Melanocyte of skin (primary cell): ENCODE measurements around the gene SMIM7. TPM values are rescaled to one million over a fixed set of nuclear protein-coding genes. Genes with fewer than 3 reads are reported as not detected.

Experiments
- total RNA-seq, 2 donors: library from RNA; depleted of rRNA; stranded (reverse); fragments of >200 nt; gene quantifications; 2 replicates each; pipeline ENCODE4 v1.2.3, GENCODE V29; 2012

The SMIM7 gene
- 10 to 100 TPM; 49.2 to 50.3 TPM for total RNA-seq

DNA sequence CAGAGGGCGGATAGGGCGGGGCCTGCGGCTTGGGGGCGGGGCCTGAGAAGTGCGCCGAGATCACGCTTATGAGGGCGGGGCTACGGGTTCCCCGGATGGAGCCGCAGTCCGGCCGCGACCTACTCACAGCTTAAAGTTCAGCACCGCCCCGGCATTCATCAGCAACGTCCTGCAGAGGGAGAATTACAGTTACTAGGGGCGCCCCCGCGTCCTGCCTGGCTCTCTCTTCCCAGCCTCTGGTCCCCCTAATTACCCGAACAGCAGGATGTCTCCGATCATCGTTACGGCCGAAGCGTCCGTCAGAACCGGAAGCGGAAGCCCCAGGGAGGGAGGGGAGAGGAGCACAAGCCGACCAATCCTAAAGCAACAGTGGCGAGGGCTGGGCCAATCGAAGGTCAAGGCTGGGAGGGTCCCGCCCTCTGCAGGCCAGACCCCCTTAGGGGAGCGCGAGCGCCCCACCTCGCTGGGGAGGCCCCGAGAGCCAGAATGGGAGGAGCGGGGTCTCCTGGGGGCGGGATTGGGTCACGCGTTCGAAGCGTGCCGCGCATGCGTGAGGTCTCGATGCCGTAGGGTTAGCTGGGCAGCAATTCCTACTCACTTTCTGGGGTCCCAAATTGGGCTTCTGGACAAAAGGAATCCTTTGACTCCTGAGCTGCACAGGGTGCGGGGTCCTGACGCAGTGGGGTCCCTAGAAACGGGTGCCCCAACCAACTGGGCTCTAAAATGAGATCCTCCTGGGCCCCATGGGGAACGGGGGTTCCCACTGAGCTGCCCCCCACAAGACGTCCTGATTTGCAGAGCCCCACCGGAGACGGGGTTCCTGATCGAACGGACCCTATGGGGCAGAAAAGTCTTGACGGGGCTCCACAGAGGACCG, at the start of gene SMIM7:
SMIM7 (minus strand) TSS at position 313 of the 877 bp plus-strand sequence; CDS start at position 279, 34 bp downstream.

GRCh38 chr19:16660763-16661479, 977 bp upstream of the SMIM7 start, which contains the start of gene TMEM38A:
Gene TMEM38A, plus strand, starts transcription at chr19:16661139. Its CDS starts 79 bp downstream, at chr19:16661218.

GRCh38 chr19:16628183-16628983, 31.6 kb downstream of the SMIM7 start, which contains the start of gene MED26:
Gene MED26, minus strand, starts transcription at chr19:16628204. Its CDS starts 261 bp downstream, at chr19:16627943.

Other genes starting within 250 kb of the SMIM7 start
- 10 to 100 TPM; 10.7 to 18.3 TPM for gene EPS15L1, start 188.2 kb downstream of the SMIM7 start, total RNA-seq
- not detected for gene CALR3, start 164.0 kb downstream of the SMIM7 start, total RNA-seq
- 1 to 10 TPM; 4.7 to 6.9 TPM for gene C19orf44, start 163.8 kb downstream of the SMIM7 start, total RNA-seq
- 10 to 100 TPM in 1 of 2 donors, 1 to 10 TPM in 1; 6.2 to 10.7 TPM for gene CHERP, start 117.7 kb downstream of the SMIM7 start, total RNA-seq
- 10 to 100 TPM; 15.7 to 17.6 TPM for gene SLC35E1, start 87.7 kb downstream of the SMIM7 start, total RNA-seq
- gene MED26, start 31.9 kb downstream of the SMIM7 start, total RNA-seq: 1 to 10 TPM; 5.9 to 8.7 TPM
- 1 to 10 TPM; 1.4 to 2.3 TPM for gene TMEM38A, start 995 bp upstream of the SMIM7 start, total RNA-seq
- gene NWD1, start 59.7 kb upstream of the SMIM7 start, total RNA-seq: not detected
- gene SIN3B, start 169.3 kb upstream of the SMIM7 start, total RNA-seq: 10 to 100 TPM; 22.4 to 26.0 TPM
- not detected for gene F2RL3, start 228.9 kb upstream of the SMIM7 start, total RNA-seq